GM12874 (cell line): ENCODE data around the gene UBE2I.

Experiments used
- TF ChIP-seq, protein P1 (sequence below): IDR thresholded peaks from 2 replicates; pipeline ENCODE4 v1.5.1; 2011; ENCODE audit warnings: low read depth, mild to moderate bottlenecking, control low read depth, low read length, moderate library complexity; ENCODE audit not compliant: insufficient read depth

UBE2I gene

GRCh38 chr16:1308977-1309885, at the start of gene UBE2I:
Gene UBE2I (plus strand): TSS chr16:1309636. CDS start chr16:1314031, 4,395 bp downstream.
- TF ChIP-seq, protein P1, sequence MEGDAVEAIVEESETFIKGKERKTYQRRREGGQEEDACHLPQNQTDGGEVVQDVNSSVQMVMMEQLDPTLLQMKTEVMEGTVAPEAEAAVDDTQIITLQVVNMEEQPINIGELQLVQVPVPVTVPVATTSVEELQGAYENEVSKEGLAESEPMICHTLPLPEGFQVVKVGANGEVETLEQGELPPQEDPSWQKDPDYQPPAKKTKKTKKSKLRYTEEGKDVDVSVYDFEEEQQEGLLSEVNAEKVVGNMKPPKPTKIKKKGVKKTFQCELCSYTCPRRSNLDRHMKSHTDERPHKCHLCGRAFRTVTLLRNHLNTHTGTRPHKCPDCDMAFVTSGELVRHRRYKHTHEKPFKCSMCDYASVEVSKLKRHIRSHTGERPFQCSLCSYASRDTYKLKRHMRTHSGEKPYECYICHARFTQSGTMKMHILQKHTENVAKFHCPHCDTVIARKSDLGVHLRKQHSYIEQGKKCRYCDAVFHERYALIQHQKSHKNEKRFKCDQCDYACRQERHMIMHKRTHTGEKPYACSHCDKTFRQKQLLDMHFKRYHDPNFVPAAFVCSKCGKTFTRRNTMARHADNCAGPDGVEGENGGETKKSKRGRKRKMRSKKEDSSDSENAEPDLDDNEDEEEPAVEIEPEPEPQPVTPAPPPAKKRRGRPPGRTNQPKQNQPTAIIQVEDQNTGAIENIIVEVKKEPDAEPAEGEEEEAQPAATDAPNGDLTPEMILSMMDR = no peak

- TF ChIP-seq, protein P1 = no peak
These were observed 49.7 kb upstream of the UBE2I start for GRCh38 chr16:1259760-1260068.

DNA sequence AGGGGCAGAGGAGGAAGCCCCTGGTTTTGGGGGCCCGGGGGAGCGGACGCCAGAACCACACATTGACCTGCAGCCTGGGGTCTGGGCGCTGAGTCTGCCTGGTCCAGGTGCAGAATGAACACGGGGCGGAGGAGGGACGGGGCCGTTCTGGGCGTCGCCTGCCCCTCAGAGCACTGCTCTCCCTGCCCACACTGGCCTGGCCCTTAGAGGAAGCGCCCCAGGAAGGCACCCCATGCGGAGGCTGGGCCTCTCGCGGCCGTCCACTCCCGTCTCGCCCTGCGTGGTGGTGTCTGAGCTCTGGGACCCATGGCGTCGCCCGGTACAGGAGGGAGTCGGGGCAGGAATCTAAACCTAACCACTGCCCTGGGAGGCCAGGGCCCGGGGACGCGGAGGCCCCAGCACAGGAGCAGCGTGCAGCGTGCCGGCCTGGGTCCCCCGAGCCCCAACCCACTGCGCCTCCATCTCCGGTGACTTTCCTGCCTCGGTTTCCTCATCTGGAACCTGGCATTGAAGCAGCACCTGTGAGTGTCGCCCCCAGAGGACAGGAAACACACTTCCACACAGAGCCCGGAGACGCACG, 49.2 kb upstream of the UBE2I start:
- TF ChIP-seq, protein P1 = no peak

DNA sequence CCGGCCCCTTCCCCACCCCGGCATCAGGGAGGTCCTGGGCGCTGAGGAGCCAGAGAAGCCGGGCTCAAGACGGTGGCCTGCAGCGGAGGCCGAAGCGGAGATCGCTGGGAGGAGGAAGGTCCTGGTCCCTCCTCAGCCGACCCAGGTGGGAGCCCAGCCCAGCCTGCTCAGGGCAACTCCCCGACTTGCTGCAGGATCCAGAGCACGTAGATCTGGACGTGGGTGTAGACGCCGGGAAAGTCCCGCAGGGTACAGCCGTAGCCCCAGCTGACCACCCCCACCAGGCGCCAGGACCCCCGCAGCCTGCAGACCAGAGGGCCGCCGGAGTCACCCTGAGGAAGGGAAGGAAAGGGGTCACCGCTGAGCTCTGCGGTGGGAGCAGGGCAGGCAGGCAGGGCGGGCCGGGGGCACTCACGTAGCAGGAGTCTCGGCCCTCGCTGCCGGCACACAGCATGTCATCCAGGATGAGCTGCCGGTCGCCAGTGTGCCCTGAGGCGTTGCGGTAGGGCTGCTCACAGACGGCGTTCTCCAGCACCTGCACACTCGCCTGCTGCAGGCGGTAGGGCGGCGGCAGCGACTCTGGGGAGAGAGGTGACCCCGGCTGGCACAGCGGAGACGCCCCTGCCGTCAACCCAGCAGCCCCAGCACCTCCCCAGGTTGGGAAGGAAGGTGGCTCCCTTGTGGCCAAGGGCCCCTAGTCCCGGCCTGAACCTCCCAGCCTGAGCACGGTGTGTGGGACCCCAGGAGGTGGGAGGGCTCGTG, 48.1 kb upstream of the UBE2I start:
- TF ChIP-seq, protein P1 = no peak

- TF ChIP-seq, protein P1 = no peak
These were observed 47.1 kb upstream of the UBE2I start for GRCh38 chr16:1262210-1262845.

DNA sequence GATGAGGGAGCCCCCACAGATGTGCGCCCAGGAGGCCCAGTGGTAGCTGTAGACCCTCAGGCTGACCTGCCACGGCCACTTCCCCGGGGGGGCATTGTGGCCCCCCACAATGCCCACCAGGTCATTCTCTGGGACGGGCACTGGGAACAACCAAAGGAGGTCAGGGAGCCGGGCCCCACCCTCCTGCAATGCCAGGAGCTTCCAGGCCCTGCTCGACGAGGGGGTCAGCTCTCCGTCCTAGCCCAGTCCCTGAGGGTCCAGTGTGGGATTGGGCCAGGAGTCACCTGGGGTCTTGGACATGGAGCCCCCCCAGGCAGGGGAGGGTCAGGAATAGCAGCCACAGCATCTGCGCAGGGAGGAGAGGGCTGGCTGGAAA, 46.6 kb upstream of the UBE2I start:
- TF ChIP-seq, protein P1 = no peak
